ENCODE data around the gene CCDC106.
A peak's percentile ranks its signal among the peaks of the same experiment; 100 is the strongest.

CCDC106 gene

DNA sequence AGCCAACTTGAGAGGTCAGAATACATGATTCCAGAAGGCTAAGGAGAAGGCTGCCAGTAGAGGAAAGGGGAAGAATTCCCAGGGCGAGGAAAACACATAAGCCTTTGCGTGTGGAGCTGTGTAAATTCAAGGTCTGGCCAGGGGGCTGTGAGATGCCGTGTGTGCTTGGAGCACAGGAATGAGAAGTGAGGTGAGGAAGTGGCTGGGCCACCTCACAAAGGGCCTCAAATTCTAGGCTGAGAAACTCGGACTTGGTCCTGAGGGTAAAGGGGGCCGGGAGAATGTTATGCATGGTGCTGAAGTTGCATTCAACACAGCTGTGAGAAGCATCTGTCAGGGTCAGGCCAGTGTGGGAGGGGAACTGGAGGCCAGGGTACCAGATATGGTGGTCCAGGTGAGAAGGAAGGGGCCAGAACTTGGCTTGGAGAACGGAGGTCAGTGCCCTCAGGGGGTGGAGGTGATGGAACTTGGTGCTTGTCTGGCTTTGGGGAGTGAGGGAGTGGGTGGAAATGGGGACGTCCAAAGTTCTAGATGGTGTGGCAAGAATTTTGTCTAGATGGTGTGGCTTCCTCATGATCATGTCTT is 12.1 kb upstream of the CCDC106 start:
- no peak for DNase-seq (ENCODE audit: low spot score)

GRCh38 chr19:55636723-55637122 is 11.3 kb upstream of the CCDC106 start:
- no peak for DNase-seq (ENCODE audit: low spot score)

GRCh38 chr19:55637534-55637933 is 10.5 kb upstream of the CCDC106 start:
- no peak for DNase-seq (ENCODE audit: low spot score)

DNA sequence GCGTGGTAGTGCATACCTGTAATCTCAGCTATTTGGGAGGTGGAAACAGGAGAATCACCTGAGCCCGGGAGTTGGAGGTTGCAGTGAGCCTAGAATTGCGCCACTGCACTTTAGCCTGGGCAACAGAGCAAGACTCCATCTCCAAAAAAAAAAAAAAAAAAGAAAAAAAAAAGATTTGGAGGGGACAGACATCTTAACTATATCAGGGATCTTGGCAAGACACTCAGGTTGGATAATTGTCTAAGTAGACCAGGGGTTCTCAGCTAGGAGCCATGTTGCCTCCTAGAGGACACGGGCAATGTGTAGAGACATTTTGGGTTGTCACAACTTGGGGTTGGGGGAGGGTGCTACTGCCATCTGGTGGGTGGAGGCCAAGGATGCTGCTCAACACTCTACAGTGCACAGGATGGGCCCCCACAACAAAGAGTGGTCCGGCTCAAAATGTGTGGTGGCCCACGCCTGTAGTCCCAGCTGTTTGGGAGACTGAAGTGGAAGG is 9.1 kb upstream of the CCDC106 start:
- peak; percentile 42 for DNase-seq (ENCODE audit: low spot score)

DNA sequence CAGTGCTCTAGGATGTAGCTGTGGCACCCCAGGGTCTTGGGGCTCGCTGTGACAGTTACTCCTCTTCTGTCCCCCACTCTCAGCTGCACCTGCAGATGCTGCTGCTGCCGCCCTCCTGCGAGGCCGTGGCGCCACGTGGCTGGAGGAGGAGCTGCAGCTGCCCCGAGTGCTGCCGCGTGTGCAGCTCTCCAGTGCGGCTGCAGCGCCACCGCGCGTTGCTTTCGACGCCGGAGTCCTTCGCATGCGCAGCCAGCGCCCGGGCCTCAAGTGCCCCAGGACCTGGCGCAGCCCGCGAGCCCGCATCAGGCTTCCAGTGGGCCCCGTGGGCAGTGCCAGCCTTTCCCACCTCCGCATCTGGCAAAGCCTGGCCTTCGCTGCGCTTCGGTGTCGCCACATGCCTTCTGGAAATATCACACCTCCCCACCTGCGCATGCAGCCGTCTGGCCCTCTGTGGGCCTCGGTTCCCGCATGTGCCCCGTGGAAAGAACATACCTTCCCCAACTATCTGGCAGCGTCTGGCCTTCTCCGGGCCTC is 7.9 kb upstream of the CCDC106 start:
- peak; percentile 75 for DNase-seq (ENCODE audit: low spot score)

DNA sequence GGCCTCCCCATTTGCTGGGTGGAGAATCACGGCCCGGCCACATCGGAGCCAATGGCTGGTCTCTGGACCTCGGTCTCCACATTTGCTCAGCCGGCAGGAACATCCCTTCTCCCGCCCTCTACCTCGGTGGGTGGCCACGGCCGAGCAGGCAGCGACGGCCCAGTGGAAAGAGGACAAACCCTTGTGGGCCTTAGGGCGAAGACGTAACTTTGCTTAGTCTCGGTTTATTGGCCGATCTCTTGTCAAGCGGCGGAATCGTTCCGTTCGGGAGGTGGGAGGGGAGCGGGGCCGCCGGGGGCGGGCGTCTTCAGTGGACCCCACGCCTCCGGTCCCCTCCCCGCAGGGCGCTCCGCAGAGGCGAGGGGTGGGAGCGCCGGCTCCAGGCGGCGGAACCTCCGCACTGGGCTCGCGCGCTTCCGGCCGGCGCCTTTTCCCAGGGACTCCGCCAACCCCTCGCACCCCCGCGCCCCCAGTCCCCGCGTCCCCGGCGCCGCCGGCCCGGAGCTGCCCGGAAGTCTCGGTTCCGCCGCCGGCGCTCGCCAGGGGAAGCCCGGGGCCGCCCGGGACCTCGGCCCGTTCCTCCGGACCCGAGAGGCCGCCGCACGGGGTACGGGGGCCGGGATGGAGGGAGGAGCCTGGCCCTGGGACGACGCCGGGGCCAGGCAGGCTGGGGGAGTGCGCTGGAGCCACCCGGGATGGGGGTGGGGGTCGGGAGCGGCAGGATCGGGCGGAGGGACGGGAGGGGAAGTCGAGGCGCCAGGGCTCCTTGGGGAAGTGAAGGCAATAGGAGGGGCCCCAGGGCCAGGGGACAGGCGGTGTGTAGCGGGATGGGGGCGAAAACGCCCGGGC is 7.2 kb upstream of the CCDC106 start, which contains the start of gene ZNF580:
Gene ZNF580, plus strand, starts transcription at position 426 of the 849 bp plus-strand sequence. CDS start 1,507 bp downstream, outside the sequence.
- peak; percentile 39 for DNase-seq (ENCODE audit: low spot score)

DNA sequence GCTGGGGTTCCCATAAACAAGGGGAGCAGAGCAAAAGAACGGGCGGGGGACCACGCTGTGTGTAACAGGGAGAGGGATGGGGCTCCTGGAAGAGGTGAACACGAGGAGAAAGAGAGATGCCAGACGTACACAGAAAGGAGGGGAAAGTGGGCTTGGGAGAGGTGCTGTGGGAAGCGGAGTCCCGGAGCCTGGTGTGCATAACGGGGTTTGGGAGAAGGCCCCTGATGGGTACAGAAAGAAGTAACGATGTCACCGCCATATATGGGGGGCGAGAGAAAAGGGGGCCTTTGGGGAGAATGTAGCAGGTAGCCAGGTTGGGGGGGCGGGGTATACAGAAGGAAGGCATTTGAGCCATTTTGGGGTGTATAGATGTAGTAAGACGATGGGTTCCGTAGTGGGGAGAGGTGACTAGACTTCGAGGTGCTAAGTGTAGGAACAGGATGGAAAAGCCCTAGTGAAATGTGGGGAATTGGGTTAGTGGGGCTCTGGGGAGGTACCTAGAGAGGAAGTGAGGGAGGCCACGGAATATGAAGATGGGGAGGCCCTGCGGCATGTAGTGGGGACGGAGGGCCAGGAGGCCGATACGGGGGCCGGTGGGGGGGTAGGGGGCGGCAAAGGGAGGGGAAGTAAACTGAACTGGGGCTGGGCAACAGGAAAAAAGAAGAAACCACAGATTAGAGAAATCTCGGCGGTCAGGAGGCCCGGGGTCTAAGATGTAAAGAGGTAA is 6.4 kb upstream of the CCDC106 start:
- DNase-seq (ENCODE audit: low spot score), result peak; percentile 23

- DNase-seq (ENCODE audit: low spot score), result no peak
Measured at GRCh38 chr19:55642153-55643002, 5.6 kb upstream of the CCDC106 start.

- peak; percentile 76 for DNase-seq (ENCODE audit: low spot score)
Measured at GRCh38 chr19:55643003-55643886, 4.8 kb upstream of the CCDC106 start, which contains the start of gene ZNF581. Gene ZNF581 (plus strand): TSS chr19:55643649. CDS start chr19:55644572, 923 bp downstream.

GRCh38 chr19:55643887-55644176 is 4.2 kb upstream of the CCDC106 start:
- no peak for DNase-seq (ENCODE audit: low spot score)

GRCh38 chr19:55644191-55644833 is 3.7 kb upstream of the CCDC106 start:
- DNase-seq (ENCODE audit: low spot score), result no peak

- DNase-seq (ENCODE audit: low spot score), result no peak
Measured at GRCh38 chr19:55644842-55645511, 3.0 kb upstream of the CCDC106 start.

DNA sequence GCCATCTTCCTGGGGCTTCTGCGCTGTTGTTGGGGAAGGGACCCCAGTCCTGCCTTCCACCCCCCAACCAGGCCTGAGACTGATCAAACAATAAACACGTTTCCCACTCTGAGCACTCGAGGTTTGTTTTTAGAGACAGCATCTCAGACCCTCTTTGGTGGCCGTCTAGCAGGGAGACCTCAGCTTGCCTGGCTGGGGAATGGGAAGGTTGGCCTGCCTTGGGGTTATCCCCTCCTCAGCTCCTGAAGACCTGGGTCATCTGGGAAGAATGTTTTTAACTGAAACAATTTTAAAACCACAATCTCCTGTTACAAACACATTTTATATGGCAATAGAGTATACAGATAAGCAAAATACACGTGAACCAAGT is 2.5 kb upstream of the CCDC106 start:
- DNase-seq (ENCODE audit: low spot score), result no peak

- DNase-seq (ENCODE audit: low spot score), result no peak
Measured at GRCh38 chr19:55646889-55647731, 902 bp upstream of the CCDC106 start.

- no peak for DNase-seq (ENCODE audit: low spot score)
Measured at GRCh38 chr19:55648585-55649267, 714 bp downstream of the CCDC106 start.

DNA sequence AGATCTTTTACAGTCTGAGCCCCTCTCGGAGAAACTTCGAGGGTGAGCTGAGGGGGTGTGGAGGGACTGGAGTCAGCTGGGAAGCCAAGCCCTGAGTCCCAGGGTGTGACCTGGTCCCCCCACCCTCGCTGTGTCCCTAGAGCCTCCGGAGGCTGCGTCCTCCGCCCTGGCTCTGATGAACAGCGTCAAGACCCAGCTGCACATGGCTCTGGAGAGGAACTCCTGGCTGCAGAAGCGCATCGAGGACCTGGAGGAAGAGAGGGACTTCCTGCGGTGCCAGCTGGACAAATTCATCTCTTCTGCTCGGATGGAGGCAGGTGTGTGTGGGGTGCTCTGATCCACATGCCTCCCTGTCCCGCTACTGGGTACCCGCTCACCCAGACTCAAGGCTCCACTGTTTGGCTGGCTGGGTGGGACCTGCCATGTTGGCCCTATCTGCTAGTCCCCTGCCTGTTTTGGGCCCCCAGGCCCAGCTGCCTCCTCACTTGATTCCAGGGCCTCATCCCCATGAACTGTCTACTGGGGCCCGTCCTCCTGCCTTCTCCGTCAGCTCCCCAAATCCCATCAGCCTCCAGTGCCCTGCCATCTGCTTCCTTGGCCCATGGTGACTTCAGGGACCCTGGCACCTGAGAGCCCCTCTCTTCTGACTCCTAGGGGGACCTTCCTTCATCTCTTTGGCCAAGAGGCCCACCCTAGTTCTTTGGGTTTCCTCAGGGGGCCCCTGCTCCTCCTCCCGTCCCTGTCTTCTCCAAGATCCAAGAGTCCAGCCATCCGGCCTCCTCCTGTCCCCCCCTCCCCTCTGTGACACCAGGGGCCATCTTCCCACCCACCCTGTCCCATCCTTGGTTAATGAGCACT is 1.5 kb downstream of the CCDC106 start:
- DNase-seq (ENCODE audit: low spot score), result no peak

- no peak for DNase-seq (ENCODE audit: low spot score)
Measured at GRCh38 chr19:55650126-55650557, 2.1 kb downstream of the CCDC106 start.
